HG03565 (cell line): ENCODE results near the gene KEL.

Source experiments
- ATAC-seq: cut with Tn5 transposase; IDR thresholded peaks from one replicate; pipeline ENCODE4 v1.9.1; 2021; ENCODE audit warnings: mild to moderate bottlenecking, moderate library complexity; ENCODE audit not compliant: unreplicated experiment

Gene KEL

GRCh38 chr7:142961595-142961972, 579 bp downstream of the KEL start:
- ATAC-seq: no peak

- no peak for ATAC-seq
These were observed 1.1 kb downstream of the KEL start for GRCh38 chr7:142960955-142961512.

- no peak for ATAC-seq
These were observed 3.0 kb downstream of the KEL start for GRCh38 chr7:142959202-142959601.

- ATAC-seq: no peak
These were observed 4.4 kb downstream of the KEL start for GRCh38 chr7:142957723-142958122.

GRCh38 chr7:142956951-142957623, 5.1 kb downstream of the KEL start:
- ATAC-seq: no peak

GRCh38 chr7:142954680-142955268, 7.4 kb downstream of the KEL start:
- ATAC-seq: no peak

- ATAC-seq: no peak
These were observed 11.9 kb downstream of the KEL start for GRCh38 chr7:142950235-142950634.

- ATAC-seq: no peak
These were observed 13.6 kb downstream of the KEL start for GRCh38 chr7:142948603-142949002.

- no peak for ATAC-seq
These were observed 17.2 kb downstream of the KEL start for GRCh38 chr7:142945001-142945400.

GRCh38 chr7:142943706-142944268, 18.4 kb downstream of the KEL start:
- no peak for ATAC-seq

GRCh38 chr7:142942746-142943145, 19.4 kb downstream of the KEL start:
- ATAC-seq: no peak

- ATAC-seq: no peak
These were observed 20.6 kb downstream of the KEL start for GRCh38 chr7:142941541-142941940.

GRCh38 chr7:142940966-142941535, 21.1 kb downstream of the KEL start:
- ATAC-seq: no peak

- ATAC-seq: no peak
These were observed 22.8 kb downstream of the KEL start, which contains the start of gene LLCFC1 for GRCh38 chr7:142939226-142939910. Gene LLCFC1 (plus strand): TSS chr7:142939484. CDS start chr7:142939622, 138 bp downstream.

GRCh38 chr7:142938611-142939010, 23.6 kb downstream of the KEL start:
- no peak for ATAC-seq

GRCh38 chr7:142935941-142936565, 26.1 kb downstream of the KEL start:
- ATAC-seq: no peak

GRCh38 chr7:142934056-142934455, 28.1 kb downstream of the KEL start:
- no peak for ATAC-seq

- ATAC-seq: no peak
These were observed 28.5 kb downstream of the KEL start, which contains the start of gene TRPV5 for GRCh38 chr7:142933624-142934023. Gene TRPV5 (minus strand): TSS chr7:142933746. CDS start chr7:142933459, 287 bp downstream.

GRCh38 chr7:142933092-142933475, 29.1 kb downstream of the KEL start:
- no peak for ATAC-seq

- ATAC-seq: no peak
These were observed 29.6 kb downstream of the KEL start for GRCh38 chr7:142932386-142933091.
